HCT116 (cell line): ENCODE measurements around the gene TYMP. TPM values are rescaled to one million over a fixed set of nuclear protein-coding genes. Genes with fewer than 3 reads are reported as not detected.

Source experiments
- ATAC-seq: fragments of 200-7000 bp; cut with Tn5 transposase; 2 replicates; pipeline ENCODE4 v1.9.1; 2020; ENCODE audit warnings: mild to moderate bottlenecking, moderate library complexity
- BruUV-seq: library from RNA; stranded (reverse); fragments of 400-500 nt; replicated peaks from 2 replicates; lab custom pipeline; 2021; lab: Mats Ljungman, UMichigan
- CTCF ChIA-PET: fragments of 300-600 bp; sonication (Branson Sonifier 250); formaldehyde crosslinking; loops from one replicate; lab custom pipeline; 2021; ENCODE audit warnings: antibody characterized with exemption; lab: Charles Lee
- POLR2A ChIA-PET: fragments of 300-600, 350-600 bp; sonication (Branson Sonifier 250); formaldehyde crosslinking; loops from one replicate; lab custom pipeline; 2021; ENCODE audit warnings: antibody characterized with exemption; lab: Charles Lee
- RAD21 ChIA-PET, 2 experiments: fragments of 300-600 bp; sonication (Branson Sonifier 250); formaldehyde crosslinking; loops; one replicate each; lab custom pipeline; 2023; ENCODE audit warnings: low total read pairs in 2 of 2; ENCODE audit not compliant: uncharacterized antibody in 2 of 2, unreplicated experiment in 2 of 2, low non-redundant PET in 1 of 2; lab: Charles Lee
- DNase-seq: peaks from one replicate; pipeline ENCODE4 v3.0.0-alpha.2; 2010; ENCODE audit warnings: low read depth, low spot score
- H2AFZ ChIP-seq: fragments of 200-600 bp; shearing (Covaris generic), sonication (generic); 2 replicates; pipeline ENCODE4 v1.6.1; 2017; ENCODE audit warnings: low read depth, mixed run types, mixed read lengths, antibody characterized with exemption, low read length; ENCODE audit not compliant: poor library complexity, severe bottlenecking
- H3K27ac ChIP-seq: 2 replicates; pipeline ENCODE4 v1.5.1; 2012; ENCODE audit warnings: low read depth, low read length
- H3K27me3 ChIP-seq: fragments of 200-600 bp; sonication (generic); 2 replicates; pipeline ENCODE4 v1.6.1; 2016; ENCODE audit warnings: mixed run types, low read length, mixed read lengths; ENCODE audit not compliant: insufficient read depth
- H3K36me3 ChIP-seq, 2 experiments: fragments of 200-500 bp in 1 of 2; fragments of 200-600 bp in 1 of 2; sonication (Bioruptor generic) in 1 of 2; sonication (generic) in 1 of 2; 2 replicates each; pipeline versions ENCODE4 v1.5.1 to v1.6.1; 2014 to 2016; ENCODE audit warnings: low read length in 2 of 2, inconsistent platforms in 1 of 2, mixed read lengths in 1 of 2, mixed run types in 1 of 2; ENCODE audit not compliant: insufficient read depth in 2 of 2, control insufficient read depth in 1 of 2
- H3K4me1 ChIP-seq, 2 experiments: fragments of 200-600 bp in 1 of 2; sonication (generic) in 1 of 2; 2 replicates each; pipeline versions ENCODE4 v1.5.1 to v1.6.1; 2012 to 2017; ENCODE audit warnings: low read length in 2 of 2, inconsistent platforms in 1 of 2, mild to moderate bottlenecking in 1 of 2, mixed read lengths in 1 of 2, mixed run types in 1 of 2, moderate library complexity in 1 of 2; ENCODE audit not compliant: insufficient read depth in 2 of 2, control insufficient read depth in 1 of 2
- H3K4me2 ChIP-seq: fragments of 200-600 bp; sonication (generic); 2 replicates; pipeline ENCODE4 v1.6.1; 2017; ENCODE audit warnings: mixed run types, low read length, mixed read lengths
- H3K4me3 ChIP-seq, 2 experiments: fragments of 200-600 bp in 1 of 2; sonication (generic) in 1 of 2; replicated peaks in 1 of 2; 2 replicates each; pipeline ENCODE4 v1.5.1; 2011 to 2016; ENCODE audit warnings: low read length in 2 of 2, control low read depth in 1 of 2, low read depth in 1 of 2, mild to moderate bottlenecking in 1 of 2, mixed read lengths in 1 of 2, mixed run types in 1 of 2
- H3K79me2 ChIP-seq: fragments of 200-600 bp; sonication (generic); 2 replicates; pipeline ENCODE4 v1.6.1; 2017; ENCODE audit warnings: mild to moderate bottlenecking, mixed run types, low read length, moderate library complexity, mixed read lengths; ENCODE audit not compliant: insufficient read depth
- H3K9ac ChIP-seq: fragments of 200-600 bp; sonication (generic); 2 replicates; pipeline ENCODE4 v1.6.1; 2016; ENCODE audit warnings: low read length, mixed read lengths
- H3K9me2 ChIP-seq: fragments of 200-600 bp; sonication (generic), shearing (Covaris generic); 2 replicates; pipeline ENCODE4 v1.6.1; 2017; ENCODE audit warnings: mixed run types, mild to moderate bottlenecking, moderate library complexity; ENCODE audit not compliant: insufficient read depth
- H3K9me3 ChIP-seq, 2 experiments: fragments of 200-500 bp in 1 of 2; fragments of 200-600 bp in 1 of 2; sonication (Bioruptor generic) in 1 of 2; sonication (generic) in 1 of 2; 2 replicates each; pipeline ENCODE4 v1.6.1; 2014 to 2017; ENCODE audit warnings: low read length in 2 of 2, mixed read lengths in 2 of 2, inconsistent platforms in 1 of 2, low read depth in 1 of 2, mild to moderate bottlenecking in 1 of 2, mixed run types in 1 of 2, moderate library complexity in 1 of 2; ENCODE audit not compliant: control insufficient read depth in 1 of 2, insufficient read depth in 1 of 2
- H4K20me1 ChIP-seq: fragments of 200-600 bp; sonication (generic), shearing (Covaris generic); 2 replicates; pipeline ENCODE4 v1.6.1; 2017; ENCODE audit warnings: mixed run types, mild to moderate bottlenecking, moderate library complexity; ENCODE audit not compliant: insufficient read depth
- ATF3 ChIP-seq: IDR thresholded peaks from 2 replicates; pipeline ENCODE4 v1.6.1; 2012
- CBX3 ChIP-seq: IDR thresholded peaks from 2 replicates; pipeline ENCODE4 v1.6.1; 2012; ENCODE audit warnings: low read depth
- CEBPB ChIP-seq: IDR thresholded peaks from 2 replicates; pipeline ENCODE4 v1.6.1; 2012; ENCODE audit warnings: low read depth
- CTCF ChIP-seq, 3 experiments: fragments of 200-600 bp in 1 of 3; sonication (generic) in 1 of 3; IDR thresholded peaks in 2 of 3; conservative IDR thresholded peaks in 1 of 3; 2 replicates each; pipeline ENCODE4 v1.5.1; 2012 to 2017; ENCODE audit warnings: low read depth in 2 of 3, low read length in 2 of 3, antibody characterized with exemption in 1 of 3, borderline replicate concordance in 1 of 3, control low read depth in 1 of 3, mild to moderate bottlenecking in 1 of 3, mixed read lengths in 1 of 3, mixed run types in 1 of 3, moderate library complexity in 1 of 3; ENCODE audit not compliant: insufficient read depth in 1 of 3
- EZH2 ChIP-seq: fragments of 200-600 bp; sonication (generic); IDR thresholded peaks from 2 replicates; pipeline ENCODE4 v1.6.1; 2017; ENCODE audit warnings: antibody characterized with exemption, mixed run types
- EZH2phosphoT487 ChIP-seq: fragments of 200-600 bp; IDR thresholded peaks from 2 replicates; pipeline ENCODE4 v1.6.1; 2018; ENCODE audit warnings: antibody characterized with exemption, borderline replicate concordance
- FOSL1 ChIP-seq: IDR thresholded peaks from 2 replicates; pipeline ENCODE4 v1.6.1; 2012; ENCODE audit warnings: low read depth
- JUND ChIP-seq: IDR thresholded peaks from 2 replicates; pipeline ENCODE4 v1.6.1; 2012
- MAX ChIP-seq: IDR thresholded peaks from 2 replicates; pipeline ENCODE4 v1.6.1; 2012
- POLR2AphosphoS5 ChIP-seq: IDR thresholded peaks from 2 replicates; pipeline ENCODE4 v1.6.1; 2011; ENCODE audit warnings: mild to moderate bottlenecking, low read depth, low read length, moderate library complexity
- RAD21 ChIP-seq: IDR thresholded peaks from 2 replicates; pipeline ENCODE4 v1.6.1; 2012; ENCODE audit warnings: low read depth, mild to moderate bottlenecking
- REST ChIP-seq: IDR thresholded peaks from 2 replicates; pipeline ENCODE4 v1.6.1; 2012; ENCODE audit warnings: low read depth
- SIN3A ChIP-seq: IDR thresholded peaks from 2 replicates; pipeline ENCODE4 v1.6.1; 2012; ENCODE audit warnings: low read depth
- SP1 ChIP-seq: IDR thresholded peaks from 2 replicates; pipeline ENCODE4 v1.6.1; 2012; ENCODE audit warnings: low read depth
- TCF7L2 ChIP-seq: IDR thresholded peaks from 2 replicates; pipeline ENCODE4 v1.7.0; 2011; ENCODE audit warnings: borderline replicate concordance, inconsistent platforms; ENCODE audit not compliant: insufficient read depth, insufficient read length; ENCODE audit errors: extremely low read depth
- ZBTB33 ChIP-seq: IDR thresholded peaks from 2 replicates; pipeline ENCODE4 v1.6.1; 2011; ENCODE audit warnings: mild to moderate bottlenecking, low read length, moderate library complexity; ENCODE audit not compliant: insufficient replicate concordance; ENCODE audit errors: extremely low read depth
- ZFX ChIP-seq: fragments of 450-650 bp; IDR thresholded peaks from 2 replicates; pipeline ENCODE4 v1.6.1; 2017
- ZNF274 ChIP-seq: fragments of 200-500 bp; sonication (Bioruptor generic); IDR thresholded peaks from 2 replicates; pipeline ENCODE4 v1.6.1; 2014; ENCODE audit warnings: mild to moderate bottlenecking, low read depth, low read length, inconsistent platforms
- intact Hi-C: fragments of 100-400 bp; cut with micrococcal nuclease; formaldehyde crosslinking; loops from 2 replicates; pipeline ENCODE4 v1.10.0; 2022
- total RNA-seq: library from RNA; stranded (reverse); gene quantifications from one replicate; pipeline ENCODE4 v1.2.1, GENCODE V29; 2021; ENCODE audit not compliant: unreplicated experiment

Gene TYMP
- total RNA-seq, 1 experiment from 2014 or later: 43.2 TPM

GRCh38 chr22:50521710-50522109, 8.1 kb downstream of the TYMP start:
- Histone ChIP-seq H3K9me3 (no peaks in the 10 kb centered on the region), H2AFZ (no peak overlapping the region), H4K20me1 (no peaks in the 10 kb centered on the region), H3K79me2 (peaks cover 36% of the 10 kb centered on the region), H3K27ac (no peak overlapping the region), H3K36me3 (peaks cover 5 to 30% of the 10 kb centered on the region in 2 experiments; a peak in 3 of 4 replicates), H3K4me1 (peaks cover 6 to 26% of the 10 kb centered on the region in 2 experiments; a peak in 3 of 4 replicates), H3K9ac (no peak overlapping the region), H3K4me2 (no peak overlapping the region), H3K9me2 (no peaks in the 10 kb centered on the region), H3K4me3 (no peak overlapping the region), H3K27me3 (no peaks in the 10 kb centered on the region)
- no peak for DNase-seq
- ChIA-PET RAD21 (no interaction called here), POLR2A (no interaction called here), CTCF (no interaction called here)
- no peak for ATAC-seq
- TF ChIP-seq JUND (no peak), TCF7L2 (no peak), CTCF (IDR thresholded peaks at IDR 0.05 in 2 of 3, conservative IDR thresholded peaks at IDR 0.05 in 1 of 3; ENCODE audit: borderline replicate concordance in 1 of 3, insufficient read depth in 1 of 3, low read depth in 2 of 3, low read length in 2 of 3) (no peak), RAD21 (no peak), CBX3 (no peak), ATF3 (no peak), ZBTB33 (no peak), POLR2AphosphoS5 (no peak), REST (no peak), SIN3A (no peak), CEBPB (no peak), MAX (no peak), EZH2phosphoT487 (no peak), SP1 (no peak), FOSL1 (no peak), ZFX (no peak), ZNF274 (no peak), EZH2 (no peak)
- intact Hi-C loops: no loop called here
- BruUV-seq: no TSS peak
